Endometrial microvascular endothelial cells (primary cell): ENCODE results near the gene BMPER. TPM values are rescaled to one million over a fixed set of nuclear protein-coding genes. Genes with fewer than 3 reads are reported as not detected.

ENCODE experiments used
- in situ Hi-C: cut with HindIII; loops from 2 replicates; pipeline ENCODE4 v1.10.0; 2017; ENCODE audit warnings: low sequenced_read_pairs, low pct_unique_long_range_greater_than_20kb; ENCODE audit errors: inconsistent ontology term
- total RNA-seq: library from RNA; depleted of rRNA; stranded (reverse); fragments of >200 nt; gene quantifications from one replicate; pipeline ENCODE4 v1.2.3, GENCODE V29; 2015; ENCODE audit errors: inconsistent ontology term

BMPER gene
- total RNA-seq, 1 donor from 2014 or later, result not detected

- in situ Hi-C loops, result no loop called here
Measured at GRCh38 chr7:33986951-33987947, 81.9 kb downstream of the BMPER start.

GRCh38 chr7:33996899-33997298, 91.6 kb downstream of the BMPER start:
- in situ Hi-C loops, result no loop called here

- in situ Hi-C loops, result no loop called here
Measured at GRCh38 chr7:33998476-33998875, 93.1 kb downstream of the BMPER start.

- in situ Hi-C loops, result no loop called here
Measured at GRCh38 chr7:34011017-34011695, 105.8 kb downstream of the BMPER start.

- in situ Hi-C loops, result no loop called here
Measured at GRCh38 chr7:34011696-34012095, 106.4 kb downstream of the BMPER start.

- in situ Hi-C loops, result no loop called here
Measured at GRCh38 chr7:34013421-34013820, 108.1 kb downstream of the BMPER start.

GRCh38 chr7:34015651-34016050, 110.3 kb downstream of the BMPER start:
- in situ Hi-C loops, result no loop called here

- in situ Hi-C loops, result no loop called here
Measured at GRCh38 chr7:34016876-34017275, 111.5 kb downstream of the BMPER start.

- in situ Hi-C loops, result no loop called here
Measured at GRCh38 chr7:34019301-34019790, 114.0 kb downstream of the BMPER start.

- in situ Hi-C loops, result no loop called here
Measured at GRCh38 chr7:34022626-34023025, 117.3 kb downstream of the BMPER start.

GRCh38 chr7:34025600-34025999, 120.3 kb downstream of the BMPER start:
- in situ Hi-C loops, result no loop called here

- in situ Hi-C loops, result no loop called here
Measured at GRCh38 chr7:34026481-34027190, 121.3 kb downstream of the BMPER start.

GRCh38 chr7:34031156-34031555, 125.8 kb downstream of the BMPER start:
- in situ Hi-C loops, result no loop called here

- in situ Hi-C loops, result no loop called here
Measured at GRCh38 chr7:34034728-34035127, 129.4 kb downstream of the BMPER start.

GRCh38 chr7:34036051-34036920, 130.9 kb downstream of the BMPER start:
- in situ Hi-C loops, result no loop called here

GRCh38 chr7:34036972-34037792, 131.8 kb downstream of the BMPER start:
- in situ Hi-C loops, result no loop called here

GRCh38 chr7:34038816-34039470, 133.6 kb downstream of the BMPER start:
- in situ Hi-C loops, result no loop called here
